GM12878 (cell line): ENCODE measurements around the gene PCP2. TPM values are rescaled to one million over a fixed set of nuclear protein-coding genes. Genes with fewer than 3 reads are reported as not detected.

Experiments used
- ATAC-seq: fragments of 200-7000 bp; cut with Tn5 transposase; 3 replicates; pipeline ENCODE4 v1.9.1; 2020; ENCODE audit warnings: mild to moderate bottlenecking, moderate library complexity
- BruUV-seq: library from RNA; stranded (reverse); fragments of 400-500 nt; replicated peaks from 2 replicates; lab custom pipeline; 2021; lab: Mats Ljungman, UMichigan
- CTCF ChIA-PET: fragments of 300-600 bp; sonication (Branson Sonifier 250); formaldehyde crosslinking; extraction: SDS; loops from one replicate; lab custom pipeline; 2021; ENCODE audit warnings: inconsistent platforms; lab: Yijun Ruan, JAX
- POLR2A ChIA-PET: fragments of 350-600 bp; formaldehyde crosslinking; extraction: SDS; loops from one replicate; lab custom pipeline; 2021; ENCODE audit warnings: inconsistent platforms; lab: Charles Lee
- RAD21 ChIA-PET: fragments of 300-600 bp; sonication (Branson Sonifier 250); formaldehyde crosslinking; loops from one replicate; lab custom pipeline; 2023; ENCODE audit warnings: antibody characterized with exemption; ENCODE audit not compliant: unreplicated experiment; lab: Charles Lee
- SMC1A ChIA-PET: fragments of 300-600 bp; sonication (Branson Sonifier 250); formaldehyde crosslinking; loops from one replicate; lab custom pipeline; 2023; ENCODE audit not compliant: unreplicated experiment, uncharacterized antibody; lab: Charles Lee
- DNase-seq: peaks from one replicate; pipeline ENCODE4 v3.0.0-alpha.2; 2011; ENCODE audit warnings: low read depth, low spot score
- FAIRE-seq: peaks from 3 replicates; lab custom pipeline; 2011; peaks lifted over from hg19 to GRCh38; lab: Jason Lieb, UNC
- H2AFZ ChIP-seq: 2 replicates; pipeline ENCODE4 v1.6.0; 2011; ENCODE audit warnings: low read depth, low read length, control low read depth; ENCODE audit not compliant: control insufficient read depth
- H3K27ac ChIP-seq: 2 replicates; pipeline ENCODE4 v1.5.1; 2011; ENCODE audit warnings: control low read depth; ENCODE audit not compliant: control insufficient read depth, insufficient read depth
- H3K27me3 ChIP-seq, 2 experiments: replicated peaks in 1 of 2; 2 replicates each; pipeline versions ENCODE4 v1.6.0 to v1.6.1; 2011; ENCODE audit warnings: low read length in 1 of 2; ENCODE audit not compliant: control insufficient read depth in 2 of 2, insufficient read depth in 2 of 2
- H3K36me3 ChIP-seq, 2 experiments: 2 replicates each; pipeline ENCODE4 v1.5.1; 2011; ENCODE audit warnings: low read length in 1 of 2; ENCODE audit not compliant: control insufficient read depth in 2 of 2, insufficient read depth in 2 of 2
- H3K4me1 ChIP-seq: 2 replicates; pipeline ENCODE4 v1.6.1; 2011; ENCODE audit warnings: mild to moderate bottlenecking, low read length, moderate library complexity, mixed read lengths; ENCODE audit not compliant: control insufficient read depth, insufficient read depth
- H3K4me2 ChIP-seq: 2 replicates; pipeline ENCODE4 v1.6.0; 2011; ENCODE audit warnings: control low read depth; ENCODE audit not compliant: control insufficient read depth, insufficient read depth
- H3K4me3 ChIP-seq: fragments of 200-600 bp; sonication (generic); 2 replicates; pipeline ENCODE4 v1.5.1; 2016
- H3K79me2 ChIP-seq: 2 replicates; pipeline ENCODE4 v1.6.0; 2011; ENCODE audit warnings: low read length; ENCODE audit not compliant: control insufficient read depth, insufficient read depth
- H3K9ac ChIP-seq: 2 replicates; pipeline ENCODE4 v1.8.0; 2011; ENCODE audit warnings: low read length, control low read depth, mixed read lengths; ENCODE audit not compliant: control insufficient read depth, insufficient read depth
- H3K9me3 ChIP-seq: replicated peaks from 3 replicates; pipeline ENCODE4 v1.5.1; 2011; ENCODE audit warnings: mild to moderate bottlenecking, low read length; ENCODE audit not compliant: control insufficient read depth, insufficient read depth
- H4K20me1 ChIP-seq: 2 replicates; pipeline ENCODE4 v1.6.0; 2011; ENCODE audit not compliant: control insufficient read depth, insufficient read depth
- ATF7 ChIP-seq: fragments of 450-650 bp; IDR thresholded peaks from 2 replicates; pipeline ENCODE4 v1.6.1; 2016; ENCODE audit warnings: low read depth, mild to moderate bottlenecking
- BMI1 ChIP-seq: fragments of 450-650 bp; IDR thresholded peaks from 2 replicates; pipeline ENCODE4 v1.6.1; 2016; ENCODE audit warnings: mild to moderate bottlenecking, moderate library complexity, borderline replicate concordance
- CBFB ChIP-seq: IDR thresholded peaks from 2 replicates; pipeline ENCODE4 v1.6.1; 2016; ENCODE audit warnings: antibody characterized with exemption, low read depth
- EGR1 ChIP-seq, 2 experiments: IDR thresholded peaks; 1 replicate in 1 of 2; 2 replicates in 1 of 2; pipeline ENCODE4 v1.6.1; 2011 to 2012; ENCODE audit warnings: low read depth in 2 of 2, low read length in 2 of 2, borderline replicate concordance in 1 of 2, mild to moderate bottlenecking in 1 of 2, moderate library complexity in 1 of 2
- HDGF ChIP-seq: fragments of 450-650 bp; IDR thresholded peaks from 2 replicates; pipeline ENCODE4 v1.6.1; 2016; ENCODE audit warnings: antibody characterized with exemption
- IRF3 ChIP-seq: fragments of 450-650 bp; IDR thresholded peaks from 2 replicates; pipeline ENCODE4 v1.6.1; 2014; ENCODE audit warnings: mild to moderate bottlenecking
- MLLT1 ChIP-seq: fragments of 450-650 bp; IDR thresholded peaks from 2 replicates; pipeline ENCODE4 v1.6.1; 2016; ENCODE audit warnings: mild to moderate bottlenecking
- MTA3 ChIP-seq: IDR thresholded peaks from 2 replicates; pipeline ENCODE4 v1.6.1; 2012; ENCODE audit warnings: low read length, inconsistent platforms, borderline replicate concordance
- MXI1 ChIP-seq: fragments of 150-350 bp; IDR thresholded peaks from 2 replicates; pipeline ENCODE4 v1.6.1; 2011; ENCODE audit warnings: low read depth, mild to moderate bottlenecking, inconsistent platforms, low read length, improper control_type of control experiment
- POLR2AphosphoS5 ChIP-seq: IDR thresholded peaks from 2 replicates; pipeline ENCODE4 v1.6.1; 2011; ENCODE audit warnings: mild to moderate bottlenecking, low read length, inconsistent platforms
- USF2 ChIP-seq: IDR thresholded peaks from 2 replicates; pipeline ENCODE4 v1.6.1; 2011; ENCODE audit warnings: low read depth, low read length, improper control_type of control experiment, borderline replicate concordance
- ZSCAN29 ChIP-seq: fragments of 450-650 bp; IDR thresholded peaks from 2 replicates; pipeline ENCODE4 v1.6.1; 2017; ENCODE audit warnings: mild to moderate bottlenecking, moderate library complexity
- WGBS: methylation state at CpG from one replicate; pipeline ENCODE4 v1.1.6; 2016; ENCODE audit warnings: low lambda C conversion rate; ENCODE audit not compliant: insufficient replicate concordance, insufficient coverage; ENCODE audit errors: missing lambda C conversion rate; 5-methylcytosine and 5-hydroxymethylcytosine counted together
- in situ Hi-C: fragments of 300-500 bp; cut with MboI; formaldehyde crosslinking; loops from 9 replicates; pipeline ENCODE4 v1.14.3; 2018; ENCODE audit warnings: mixed read lengths
- intact Hi-C: fragments of 100-400 bp; cut with micrococcal nuclease; formaldehyde crosslinking; loops from one replicate; pipeline ENCODE4 v1.14.2; 2022; ENCODE audit not compliant: unreplicated experiment
- polyA plus RNA-seq, 11 experiments: library from polyadenylated mRNA; depleted of rRNA in 4 of 11; unstranded in 6 of 11; stranded (reverse) in 5 of 11; fragments of >200 nt; fragmentation: Nextera tagmentation in 4 of 11; fragmentation: Illumina TruSeq in 1 of 11; extraction: Ambion mirVana in 4 of 11; extraction: Trizol in 1 of 11; gene quantifications; 1 replicate in 1 of 11; 2 replicates in 10 of 11; pipeline versions ENCODE4 v1.2.1 to v1.2.3, GENCODE V29; 2011 to 2016; ENCODE audit warnings: inconsistent platforms in 2 of 11, missing spikeins in 2 of 11, low read depth in 1 of 11
- total RNA-seq, 4 experiments: library from RNA; depleted of rRNA in 3 of 4; stranded (reverse); fragments of >200 nt in 3 of 4; fragmentation: Illumina TruSeq in 1 of 4; extraction: Trizol in 1 of 4; gene quantifications; 2 replicates each; pipeline versions ENCODE4 v1.2.1 to v1.2.3, GENCODE V29; 2013 to 2021
- TF ChIP-seq, protein P1 (sequence below): fragments of 450-650 bp; IDR thresholded peaks from 2 replicates; pipeline ENCODE4 v1.6.1; 2018; ENCODE audit warnings: mild to moderate bottlenecking, low read depth, moderate library complexity; ENCODE audit not compliant: partially characterized antibody
- TF ChIP-seq, protein P2 (sequence below): fragments of 450-650 bp; IDR thresholded peaks from 2 replicates; pipeline ENCODE4 v1.6.1; 2016; ENCODE audit warnings: mild to moderate bottlenecking

Gene PCP2
- total and polyA plus RNA-seq, 10 of the 15 experiments (the other 5 are each of a cell fraction or from before 2014, with no cell fraction given): 0.10 to 0.62 (median 0.31) TPM; not detected in 5

- TF ChIP-seq MTA3: no peak
Measured at GRCh38 chr19:7627166-7627565, 6.4 kb downstream of the PCP2 start (continued).

GRCh38 chr19:7625763-7626372 is 7.7 kb downstream of the PCP2 start:
- Histone ChIP-seq H3K4me2 (no peak overlapping the region), H3K4me1 (peaks cover 13% of the 10 kb centered on the region), H3K79me2 (peaks cover 41% of the 10 kb centered on the region), H2AFZ (no peak overlapping the region), H3K36me3 (peaks cover 7 to 19% of the 10 kb centered on the region in 2 experiments; a peak in 3 of 4 replicates), H3K4me3 (no peak overlapping the region), H3K9ac (no peak overlapping the region), H3K27me3 (no peaks in the 10 kb centered on the region), H3K27ac (no peak overlapping the region), H4K20me1 (no peaks in the 10 kb centered on the region), H3K9me3 (no peaks in the 10 kb centered on the region)
- FAIRE-seq (no peak), DNase-seq (no peak), ATAC-seq (no peak)
- BruUV-seq: no TSS peak
- WGBS: 97% methylated on average over 34 of the region's 34 CpGs
- in situ Hi-C loops: no loop called here
- CTCF ChIA-PET: no interaction called here
- SMC1A ChIA-PET: no interaction called here
- POLR2A ChIA-PET: interaction anchor here (0.7 kb wide), 3 partner anchors 19 to 58 kb away, joined by 3 to 5 read pairs (median 4); no protein-coding TSS in a partner anchor
- intact Hi-C loops: no loop called here
- RAD21 ChIA-PET: no interaction called here
- no peak for TF ChIP-seq EGR1 (IDR thresholded peaks at IDR 0.05; ENCODE audit: borderline replicate concordance in 1 of 2, low read depth in 2 of 2, low read length in 2 of 2)
- no peak for TF ChIP-seq IRF3
- 0 out of 2 replicates have a peak, but pooled peaks have one; percentile 20 for TF ChIP-seq MLLT1
- no peak for TF ChIP-seq USF2
- TF ChIP-seq POLR2AphosphoS5: 0 out of 2 replicates have a peak, but pooled peaks have one; percentile 4
- TF ChIP-seq ZSCAN29: no peak
- TF ChIP-seq HDGF: no peak
- TF ChIP-seq ATF7: no peak
- TF ChIP-seq, protein P1, sequence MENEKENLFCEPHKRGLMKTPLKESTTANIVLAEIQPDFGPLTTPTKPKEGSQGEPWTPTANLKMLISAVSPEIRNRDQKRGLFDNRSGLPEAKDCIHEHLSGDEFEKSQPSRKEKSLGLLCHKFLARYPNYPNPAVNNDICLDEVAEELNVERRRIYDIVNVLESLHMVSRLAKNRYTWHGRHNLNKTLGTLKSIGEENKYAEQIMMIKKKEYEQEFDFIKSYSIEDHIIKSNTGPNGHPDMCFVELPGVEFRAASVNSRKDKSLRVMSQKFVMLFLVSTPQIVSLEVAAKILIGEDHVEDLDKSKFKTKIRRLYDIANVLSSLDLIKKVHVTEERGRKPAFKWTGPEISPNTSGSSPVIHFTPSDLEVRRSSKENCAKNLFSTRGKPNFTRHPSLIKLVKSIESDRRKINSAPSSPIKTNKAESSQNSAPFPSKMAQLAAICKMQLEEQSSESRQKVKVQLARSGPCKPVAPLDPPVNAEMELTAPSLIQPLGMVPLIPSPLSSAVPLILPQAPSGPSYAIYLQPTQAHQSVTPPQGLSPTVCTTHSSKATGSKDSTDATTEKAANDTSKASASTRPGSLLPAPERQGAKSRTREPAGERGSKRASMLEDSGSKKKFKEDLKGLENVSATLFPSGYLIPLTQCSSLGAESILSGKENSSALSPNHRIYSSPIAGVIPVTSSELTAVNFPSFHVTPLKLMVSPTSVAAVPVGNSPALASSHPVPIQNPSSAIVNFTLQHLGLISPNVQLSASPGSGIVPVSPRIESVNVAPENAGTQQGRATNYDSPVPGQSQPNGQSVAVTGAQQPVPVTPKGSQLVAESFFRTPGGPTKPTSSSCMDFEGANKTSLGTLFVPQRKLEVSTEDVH: no peak
- TF ChIP-seq BMI1: no peak
- TF ChIP-seq, protein P2, sequence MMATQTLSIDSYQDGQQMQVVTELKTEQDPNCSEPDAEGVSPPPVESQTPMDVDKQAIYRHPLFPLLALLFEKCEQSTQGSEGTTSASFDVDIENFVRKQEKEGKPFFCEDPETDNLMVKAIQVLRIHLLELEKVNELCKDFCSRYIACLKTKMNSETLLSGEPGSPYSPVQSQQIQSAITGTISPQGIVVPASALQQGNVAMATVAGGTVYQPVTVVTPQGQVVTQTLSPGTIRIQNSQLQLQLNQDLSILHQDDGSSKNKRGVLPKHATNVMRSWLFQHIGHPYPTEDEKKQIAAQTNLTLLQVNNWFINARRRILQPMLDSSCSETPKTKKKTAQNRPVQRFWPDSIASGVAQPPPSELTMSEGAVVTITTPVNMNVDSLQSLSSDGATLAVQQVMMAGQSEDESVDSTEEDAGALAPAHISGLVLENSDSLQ: no peak
- no peak for TF ChIP-seq MXI1
- TF ChIP-seq CBFB: no peak
